Upper lobe of left lung (tissue), 4 donors: ENCODE results near the gene CPNE8.

ENCODE experiments used
- EP300 ChIP-seq, 4 donors: sonication (generic); formaldehyde crosslinking; IDR thresholded peaks; one replicate each; pipeline ENCODE4 v1.5.1; 2017; ENCODE audit warnings: antibody characterized with exemption in 4 of 4, control low read depth in 2 of 4
- TF ChIP-seq, protein P1 (sequence below), 6 experiments: fragments of 450-650 bp in 4 of 6; fragments of 200-600 bp in 2 of 6; sonication (generic) in 2 of 6; IDR thresholded peaks; one replicate each; pipeline ENCODE4 v1.5.1; 2016 to 2019; ENCODE audit warnings: antibody characterized with exemption in 6 of 6

GRCh38 chr12:38817942-38818341 is 87.4 kb downstream of the CPNE8 start:
- TF ChIP-seq, protein P1, sequence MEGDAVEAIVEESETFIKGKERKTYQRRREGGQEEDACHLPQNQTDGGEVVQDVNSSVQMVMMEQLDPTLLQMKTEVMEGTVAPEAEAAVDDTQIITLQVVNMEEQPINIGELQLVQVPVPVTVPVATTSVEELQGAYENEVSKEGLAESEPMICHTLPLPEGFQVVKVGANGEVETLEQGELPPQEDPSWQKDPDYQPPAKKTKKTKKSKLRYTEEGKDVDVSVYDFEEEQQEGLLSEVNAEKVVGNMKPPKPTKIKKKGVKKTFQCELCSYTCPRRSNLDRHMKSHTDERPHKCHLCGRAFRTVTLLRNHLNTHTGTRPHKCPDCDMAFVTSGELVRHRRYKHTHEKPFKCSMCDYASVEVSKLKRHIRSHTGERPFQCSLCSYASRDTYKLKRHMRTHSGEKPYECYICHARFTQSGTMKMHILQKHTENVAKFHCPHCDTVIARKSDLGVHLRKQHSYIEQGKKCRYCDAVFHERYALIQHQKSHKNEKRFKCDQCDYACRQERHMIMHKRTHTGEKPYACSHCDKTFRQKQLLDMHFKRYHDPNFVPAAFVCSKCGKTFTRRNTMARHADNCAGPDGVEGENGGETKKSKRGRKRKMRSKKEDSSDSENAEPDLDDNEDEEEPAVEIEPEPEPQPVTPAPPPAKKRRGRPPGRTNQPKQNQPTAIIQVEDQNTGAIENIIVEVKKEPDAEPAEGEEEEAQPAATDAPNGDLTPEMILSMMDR (IDR thresholded peaks at IDR 0.05) = no peak
- TF ChIP-seq EP300 (IDR thresholded peaks at IDR 0.05) = no peak
